HG02852 (cell line): ENCODE data around the gene CHP1.
"Not testable (repeated sequence)": the region's sequence is repeated elsewhere in the genome, so short reads cannot be mapped to it uniquely, and the experiment has no call there.

Source experiments
- ATAC-seq: cut with Tn5 transposase; IDR thresholded peaks from one replicate; pipeline ENCODE4 v1.9.1; 2021; ENCODE audit warnings: mild to moderate bottlenecking, moderate library complexity; ENCODE audit not compliant: unreplicated experiment

CHP1 gene

GRCh38 chr15:41230650-41231421 is at the start of gene CHP1, which contains the start of gene EXD1:
Gene CHP1, plus strand, starts transcription at chr15:41231268. Its CDS starts 115 bp downstream, at chr15:41231383.
Gene EXD1, minus strand, starts transcription at chr15:41230757. Its CDS starts 4,182 bp downstream, at chr15:41226575.
- peak; percentile 97 for ATAC-seq

GRCh38 chr15:41182266-41182665 is 48.8 kb upstream of the CHP1 start:
- ATAC-seq: no peak

DNA sequence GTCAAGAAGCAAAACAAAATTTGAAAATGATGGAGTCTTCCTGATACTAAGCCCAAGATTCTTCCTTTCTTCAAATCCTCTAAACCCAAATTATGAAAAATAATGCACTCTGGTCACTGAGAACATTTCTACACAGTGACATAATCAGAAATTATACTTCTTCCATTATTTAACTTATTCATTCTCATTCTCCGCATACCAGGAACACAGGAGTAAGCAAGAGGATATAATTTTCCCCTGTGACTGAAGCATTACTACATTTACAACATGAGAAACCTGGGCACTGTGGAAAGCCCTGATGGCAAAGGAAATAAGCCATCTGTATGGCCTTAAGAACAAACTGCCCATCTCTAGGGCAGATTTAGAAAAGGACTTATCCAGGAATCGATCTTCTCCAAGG is 47.5 kb upstream of the CHP1 start:
- ATAC-seq: no peak

DNA sequence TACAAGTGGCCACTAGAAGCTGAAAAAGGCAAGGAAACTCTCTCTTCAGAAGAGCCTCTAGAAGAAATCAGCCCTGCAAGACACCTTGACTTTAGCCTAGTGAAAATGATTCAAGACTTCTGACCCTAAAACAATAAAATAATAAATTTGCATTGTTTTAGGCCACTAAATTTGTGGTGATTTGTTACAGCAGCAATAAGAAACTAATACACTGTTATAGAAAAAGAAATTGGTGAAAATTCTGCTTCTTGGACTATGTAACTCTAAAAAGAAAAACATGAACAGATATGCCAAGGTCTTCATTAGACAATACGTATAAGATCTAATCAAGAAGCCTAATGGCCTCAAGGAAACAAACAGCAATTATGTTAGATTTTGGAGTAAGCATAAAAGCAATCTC is 36.6 kb upstream of the CHP1 start:
- no peak for ATAC-seq

- no peak for ATAC-seq
These were observed 31.6 kb upstream of the CHP1 start for GRCh38 chr15:41199470-41199869.

DNA sequence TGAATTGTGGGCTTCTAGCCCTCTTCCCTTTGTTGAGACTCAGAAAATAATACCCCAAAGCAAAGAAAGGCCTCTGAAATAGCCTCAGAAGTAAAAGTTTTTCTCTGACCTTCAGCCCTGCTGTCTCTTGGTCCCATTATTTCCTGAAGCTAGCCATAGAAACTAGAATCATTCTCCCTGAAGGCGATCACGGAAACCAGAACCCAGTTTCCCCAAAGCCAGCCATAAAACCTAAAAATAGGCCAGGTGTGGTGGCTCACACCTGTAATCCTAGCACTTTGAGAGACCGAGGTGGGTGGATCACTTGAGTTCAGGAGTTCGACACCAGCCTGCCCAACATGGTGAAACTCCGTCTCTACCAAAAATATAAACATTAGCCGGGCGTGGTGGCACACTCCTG is 27.7 kb upstream of the CHP1 start:
- no peak for ATAC-seq

DNA sequence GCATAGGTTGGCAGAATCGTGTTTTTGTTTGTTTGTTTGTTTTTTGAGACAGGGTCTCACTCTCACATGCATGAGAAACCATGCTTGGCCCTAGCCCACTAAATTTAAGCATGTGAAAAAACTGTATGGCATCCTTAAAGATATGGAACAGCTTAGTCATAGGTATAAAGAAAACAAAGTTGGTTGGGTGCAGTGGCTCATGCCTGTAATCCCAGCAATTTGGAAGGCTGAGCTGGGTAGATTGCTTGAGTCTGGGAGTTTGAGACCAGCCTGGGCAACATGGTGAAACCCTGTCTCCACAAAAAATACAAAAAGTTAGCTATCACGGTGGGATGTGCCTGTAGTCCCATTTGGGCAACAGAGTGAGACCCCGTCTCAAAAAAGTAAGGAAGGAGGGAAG is 25.8 kb upstream of the CHP1 start:
- ATAC-seq: no peak

DNA sequence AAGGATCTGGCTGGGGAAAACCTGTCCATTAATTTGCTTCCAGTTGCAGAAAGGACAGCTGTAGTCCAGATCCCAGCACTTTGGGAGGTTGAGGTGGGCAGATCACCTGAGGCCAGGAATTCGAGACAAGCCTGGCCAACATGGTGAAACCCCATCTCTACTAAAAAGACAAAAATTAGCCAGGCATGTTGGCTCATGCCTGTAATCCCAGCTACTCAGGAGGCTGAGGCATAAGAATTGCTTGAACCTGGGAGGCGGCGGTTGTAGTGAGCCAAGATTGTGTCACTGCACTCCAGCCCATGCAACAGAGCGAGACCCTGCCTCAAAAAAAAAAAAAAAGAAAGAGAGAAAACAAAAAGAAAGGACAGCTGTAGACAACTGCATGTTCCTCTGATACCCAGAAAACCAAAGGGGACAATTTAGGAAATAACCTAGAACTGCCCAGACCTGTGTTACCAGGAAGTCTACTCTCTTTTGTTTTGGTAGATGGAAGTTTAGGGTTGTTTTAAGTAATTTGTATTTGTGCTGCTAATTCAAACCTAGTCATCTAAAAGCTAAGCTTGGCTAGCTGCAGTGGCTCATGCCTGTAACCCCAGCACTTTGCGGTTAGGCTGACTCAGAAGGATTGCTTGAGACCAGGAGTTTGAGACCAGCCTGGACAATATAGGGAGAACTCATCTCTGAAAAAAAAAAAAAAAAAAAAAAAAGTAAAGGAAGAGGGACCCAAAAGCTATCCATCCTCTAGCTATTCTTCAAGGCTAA is 23.2 kb upstream of the CHP1 start:
- no peak for ATAC-seq

DNA sequence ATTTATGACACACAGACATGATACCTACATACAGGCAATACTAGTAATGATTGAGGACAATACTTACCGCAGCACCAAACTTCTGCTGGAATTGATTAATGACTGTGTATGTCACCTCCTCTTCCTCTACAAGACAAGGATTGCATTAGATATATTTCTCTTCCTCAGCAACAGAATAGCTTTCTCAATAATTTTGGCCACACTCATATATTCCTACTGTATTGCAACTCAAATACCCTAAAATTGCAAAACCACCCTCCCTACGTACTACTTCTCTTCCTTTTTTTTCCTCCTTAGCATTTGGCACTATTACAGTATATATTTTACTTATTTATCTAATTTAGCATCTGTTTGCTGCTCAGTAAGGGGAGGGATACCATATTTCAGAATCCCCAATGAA is 15.4 kb upstream of the CHP1 start:
- ATAC-seq: no peak

- no peak for ATAC-seq
These were observed 12.2 kb upstream of the CHP1 start for GRCh38 chr15:41218851-41219250.

GRCh38 chr15:41219381-41219780 is 11.7 kb upstream of the CHP1 start:
- ATAC-seq: no peak

DNA sequence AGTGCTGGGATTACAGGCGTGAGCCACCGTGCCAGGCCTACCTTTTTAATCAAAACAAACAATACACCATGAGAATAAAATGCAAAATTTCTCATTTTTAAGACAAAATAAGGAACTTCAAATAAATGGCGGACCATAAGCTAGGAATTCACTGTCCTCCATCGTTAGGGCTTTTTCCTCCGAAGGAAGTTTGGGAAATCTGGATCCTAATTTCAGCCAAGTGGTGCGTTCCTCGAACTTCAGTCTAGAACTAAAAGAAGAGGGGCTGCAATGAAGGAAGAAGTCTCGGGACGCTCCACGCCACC is 771 bp upstream of the CHP1 start:
- no peak for ATAC-seq

- peak; percentile 51 for ATAC-seq
These were observed 556 bp downstream of the CHP1 start for GRCh38 chr15:41231422-41232226.

- ATAC-seq: no peak
These were observed 2.3 kb downstream of the CHP1 start for GRCh38 chr15:41233367-41233771.

DNA sequence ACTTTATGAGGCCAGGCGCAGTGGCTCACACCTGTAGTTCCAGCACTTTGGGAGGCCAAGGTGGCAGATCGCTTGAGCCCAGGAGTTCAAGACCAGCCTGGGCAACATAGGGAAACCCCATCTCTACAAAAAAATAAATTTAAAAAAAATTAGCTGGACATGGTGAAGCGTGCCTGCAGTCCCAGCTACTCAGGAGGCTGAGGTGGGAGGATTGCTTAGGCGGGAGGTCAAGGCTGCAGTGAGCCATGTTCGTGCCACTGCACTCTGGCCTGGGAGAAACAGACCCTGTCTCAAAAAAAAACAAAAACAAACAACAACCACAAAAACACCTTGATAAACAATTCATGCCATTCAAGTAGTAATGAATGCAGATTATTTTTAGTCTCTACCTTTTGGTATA is 4.2 kb downstream of the CHP1 start:
- not testable (repeated sequence) for ATAC-seq

- no peak for ATAC-seq
These were observed 4.9 kb downstream of the CHP1 start for GRCh38 chr15:41235929-41236328.

- ATAC-seq: no peak
These were observed 7.0 kb downstream of the CHP1 start for GRCh38 chr15:41238100-41238499.

- no peak for ATAC-seq
These were observed 10.3 kb downstream of the CHP1 start for GRCh38 chr15:41241221-41241964.

- not testable (repeated sequence) for ATAC-seq
These were observed 19.7 kb downstream of the CHP1 start for GRCh38 chr15:41250745-41251144.

GRCh38 chr15:41251411-41251810 is 20.3 kb downstream of the CHP1 start:
- ATAC-seq: no peak

DNA sequence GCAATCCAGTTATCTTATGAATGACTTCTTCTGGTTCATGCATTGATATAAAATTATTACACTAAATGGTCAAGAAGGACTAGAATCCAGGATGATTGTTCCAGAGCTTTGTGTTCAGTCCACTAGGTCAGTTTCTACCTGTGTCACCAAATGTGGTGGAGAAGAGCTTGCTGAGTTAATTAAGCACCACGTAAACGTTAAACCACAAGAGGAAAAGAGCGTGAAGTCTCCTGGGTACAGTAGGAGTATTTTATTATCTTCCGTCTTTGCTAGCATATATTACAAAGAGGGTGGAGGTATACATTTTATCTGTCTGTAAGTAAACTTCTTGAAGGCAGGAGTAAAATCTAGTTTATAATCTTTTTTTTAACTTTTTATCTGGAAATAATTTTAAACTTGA is 23.5 kb downstream of the CHP1 start:
- no peak for ATAC-seq
